NCI-H1048 (cell line): ENCODE measurements around the gene POLR1G.

Experiments used
- DNase-seq: peaks from one replicate; lab custom pipeline; 2025; lab: John Stamatoyannopoulos, UW

Gene POLR1G

GRCh38 chr19:45446295-45446694 is 39.9 kb downstream of the POLR1G start:
- no peak for DNase-seq

GRCh38 chr19:45446944-45447343 is 40.5 kb downstream of the POLR1G start:
- DNase-seq = no peak

DNA sequence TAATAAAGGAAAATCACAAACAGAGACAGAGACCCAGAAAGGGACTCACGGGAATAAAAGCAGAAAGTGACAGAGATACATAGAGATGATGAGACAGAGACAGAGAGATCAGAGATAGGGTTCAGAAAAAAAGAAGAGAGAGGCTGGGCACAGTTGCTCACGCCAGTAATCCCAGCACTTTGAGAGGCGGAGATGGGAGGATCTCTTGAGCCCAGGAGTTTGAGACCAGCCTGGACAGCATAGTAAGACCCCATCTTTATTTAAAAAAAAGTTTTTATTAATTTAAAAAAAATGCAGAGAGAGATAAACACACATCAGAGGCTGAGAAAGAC is 41.9 kb downstream of the POLR1G start:
- DNase-seq = no peak

DNA sequence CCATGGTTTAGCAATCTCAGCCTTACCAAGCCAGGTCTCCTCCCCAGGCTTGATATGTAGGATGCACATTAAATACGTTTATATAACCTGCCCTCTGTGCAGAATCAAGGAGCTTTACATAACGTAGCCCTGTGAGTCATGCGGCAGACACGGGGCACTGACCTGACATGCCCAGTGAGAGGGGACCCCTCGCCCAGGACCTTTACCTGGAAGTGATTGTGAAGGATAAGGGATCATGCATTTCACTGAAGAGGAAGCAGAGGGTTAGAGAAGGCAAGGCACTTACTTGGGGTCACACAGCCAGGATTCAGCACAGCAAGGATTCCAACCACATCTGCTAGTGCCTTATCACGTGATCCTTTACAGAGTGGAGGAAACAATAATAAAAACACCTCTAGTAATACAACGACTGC is 42.4 kb downstream of the POLR1G start:
- DNase-seq = no peak

DNA sequence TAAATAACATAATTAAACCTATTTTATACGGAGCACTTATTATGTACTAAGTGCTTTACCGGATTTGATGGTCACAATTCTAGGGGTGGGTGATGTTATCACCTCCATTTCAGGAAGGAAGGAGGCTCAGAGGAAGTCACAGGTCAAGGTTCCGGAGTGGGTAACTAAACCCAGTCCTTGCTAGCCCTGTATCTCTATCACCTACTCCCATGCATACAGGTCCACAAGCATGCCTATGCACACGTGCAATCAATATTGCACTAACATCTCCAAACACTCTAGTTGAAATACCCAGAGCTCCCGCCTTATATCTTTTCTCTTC is 43.5 kb downstream of the POLR1G start:
- DNase-seq = no peak

- DNase-seq = no peak
Measured at GRCh38 chr19:45451131-45451849, 44.8 kb downstream of the POLR1G start.

DNA sequence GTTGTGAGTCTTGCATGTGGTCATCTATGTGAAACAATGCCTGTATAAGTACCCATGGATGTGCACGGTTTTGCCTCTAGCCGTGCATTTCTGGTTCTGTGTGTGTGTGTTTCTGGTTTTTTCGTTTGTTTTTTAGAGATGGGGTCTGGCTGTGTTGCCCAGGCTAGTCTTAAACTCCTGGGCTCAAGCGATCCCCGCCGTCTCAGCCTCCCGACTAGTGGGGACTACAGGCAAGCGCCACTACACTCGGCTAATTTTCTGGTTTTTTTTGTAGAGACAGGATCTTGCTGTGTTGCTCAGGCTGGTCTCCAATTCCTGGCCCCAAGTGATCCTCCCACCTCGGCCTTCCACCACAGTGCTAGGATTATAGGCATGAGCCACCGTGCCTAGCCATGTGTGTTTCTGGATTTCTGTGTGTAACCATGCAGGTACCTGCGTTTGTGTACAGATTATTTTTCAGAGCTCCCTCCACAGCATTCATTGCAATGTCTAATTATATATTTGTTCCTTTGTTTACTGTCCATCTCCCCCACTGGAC is 45.5 kb downstream of the POLR1G start:
- DNase-seq = no peak

GRCh38 chr19:45455707-45456499 is 49.5 kb downstream of the POLR1G start:
- DNase-seq = no peak

DNA sequence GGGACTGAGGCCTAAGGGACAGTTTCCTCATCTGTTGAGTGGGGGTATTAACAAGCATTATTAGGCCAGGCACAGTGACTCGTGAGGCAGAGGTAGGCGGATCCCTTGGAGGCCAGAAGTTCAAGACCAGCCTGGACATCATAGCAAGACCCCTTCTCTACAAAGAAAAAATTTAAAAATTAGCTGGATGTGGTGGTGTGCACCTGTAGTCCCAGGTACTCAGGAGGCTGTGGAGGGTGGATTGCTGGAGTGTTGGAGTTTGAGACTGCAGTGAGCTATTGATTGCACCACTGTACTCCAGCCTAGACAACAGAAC is 50.0 kb downstream of the POLR1G start:
- no peak for DNase-seq

GRCh38 chr19:45457776-45458175 is 51.3 kb downstream of the POLR1G start:
- no peak for DNase-seq
